H1 (cell line): ENCODE measurements around the gene SLC2A10. TPM values are rescaled to one million over a fixed set of nuclear protein-coding genes. Genes with fewer than 3 reads are reported as not detected.

Source experiments
- ASH2L ChIP-seq: fragments of 200-600, 300-600 bp; sonication (generic); IDR thresholded peaks from one replicate; pipeline ENCODE4 v1.7.1; 2017; ENCODE audit warnings: low read length
- BACH1 ChIP-seq: IDR thresholded peaks from 2 replicates; pipeline ENCODE4 v1.6.1; 2012; ENCODE audit warnings: low read length, improper control_type of control experiment
- CBX5 ChIP-seq: fragments of 300-800, 300-1000 bp; sonication (generic); IDR thresholded peaks from 2 replicates; pipeline ENCODE4 v1.7.1; 2016; ENCODE audit warnings: antibody characterized with exemption, low read length, low read depth
- CHD2 ChIP-seq: IDR thresholded peaks from 2 replicates; pipeline ENCODE4 v1.6.1; 2012; ENCODE audit warnings: low read length, improper control_type of control experiment
- POLR2AphosphoS5 ChIP-seq: IDR thresholded peaks from 2 replicates; pipeline ENCODE4 v1.6.1; 2011; ENCODE audit warnings: low read depth, low read length
- POU5F1 ChIP-seq: IDR thresholded peaks from 2 replicates; pipeline ENCODE4 v1.6.1; 2011; ENCODE audit warnings: low read depth, mild to moderate bottlenecking, low read length, moderate library complexity
- SIRT6 ChIP-seq: IDR thresholded peaks from one replicate; pipeline ENCODE4 v1.7.1; 2012; ENCODE audit warnings: low read length, inconsistent platforms
- SP4 ChIP-seq: IDR thresholded peaks from 2 replicates; pipeline ENCODE4 v1.6.1; 2012; ENCODE audit warnings: low read length, inconsistent platforms
- polyA plus RNA-seq, 7 experiments: library from polyadenylated mRNA; depleted of rRNA in 3 of 7; stranded (reverse) in 5 of 7; unstranded in 2 of 7; fragments of >200 nt in 5 of 7; fragments of 200-250 nt in 2 of 7; gene quantifications; 1 replicate in 5 of 7; 2 replicates in 1 of 7; 4 replicates in 1 of 7; pipeline versions ENCODE4 v1.2.1 to v1.2.3, GENCODE V29; 2011 to 2013; ENCODE audit warnings: missing spikeins in 2 of 7, mixed read lengths in 2 of 7
- total RNA-seq: library from RNA; stranded (reverse); fragmentation: NEBNext Ultra II Directional; extraction: Animal tissue kit (Norgen Biotek cat#: 25700); gene quantifications from 2 replicates; pipeline ENCODE4 v1.2.1, GENCODE V29; 2021
- TF ChIP-seq, protein P1 (sequence below): fragments of 300-600 bp; sonication (generic); IDR thresholded peaks from 2 replicates; pipeline ENCODE4 v1.7.1; 2012; ENCODE audit warnings: low read length, moderate library complexity, mild to moderate bottlenecking, inconsistent platforms; ENCODE audit not compliant: insufficient replicate concordance
- TF ChIP-seq, protein P2 (sequence below): IDR thresholded peaks from 2 replicates; pipeline ENCODE4 v1.6.1; 2012; ENCODE audit warnings: low read length, inconsistent platforms

The SLC2A10 gene
- total and polyA plus RNA-seq, 2 of the 8 experiments (the other 6 are each of a cell fraction or from before 2014, with no cell fraction given), result 9.0 to 9.7 TPM

DNA sequence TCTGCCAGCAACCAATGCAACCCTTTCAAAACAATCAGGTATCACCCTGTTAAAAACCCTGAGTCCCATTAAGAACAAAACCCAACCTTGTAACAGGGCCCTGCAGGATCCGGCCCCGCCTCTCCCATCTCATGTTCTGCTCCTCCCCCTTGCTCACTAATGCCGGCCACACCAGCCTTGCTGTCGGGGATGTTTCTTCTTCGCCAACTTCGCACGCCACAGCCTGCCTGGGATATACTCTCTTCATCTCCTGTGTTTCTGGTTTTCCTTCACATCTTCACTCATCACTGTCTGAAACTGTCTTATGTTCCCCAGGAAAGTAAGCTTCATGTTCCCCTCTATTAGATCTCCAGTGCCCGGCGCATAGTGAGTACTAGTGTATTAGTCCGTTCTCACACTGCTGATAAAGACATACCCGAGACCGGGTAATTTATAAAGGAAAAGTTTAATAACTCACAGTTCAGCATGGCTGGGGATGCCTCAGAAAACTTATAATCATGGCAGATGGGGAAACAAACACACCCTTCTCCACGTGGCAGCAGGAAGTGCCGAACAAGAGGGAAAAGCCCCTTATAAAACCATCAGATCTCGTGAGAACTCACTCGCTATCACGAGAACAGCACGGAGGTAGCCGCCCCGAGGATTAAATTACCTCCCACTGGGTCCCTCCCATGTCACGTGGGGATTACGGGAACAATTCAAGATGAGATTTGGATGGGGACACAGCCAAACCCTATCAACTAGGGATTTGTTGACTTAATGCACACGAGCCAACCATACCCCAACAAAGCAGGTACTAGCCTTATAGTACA lies 25.3 kb upstream of the SLC2A10 start (continued):
- TF ChIP-seq, protein P1, sequence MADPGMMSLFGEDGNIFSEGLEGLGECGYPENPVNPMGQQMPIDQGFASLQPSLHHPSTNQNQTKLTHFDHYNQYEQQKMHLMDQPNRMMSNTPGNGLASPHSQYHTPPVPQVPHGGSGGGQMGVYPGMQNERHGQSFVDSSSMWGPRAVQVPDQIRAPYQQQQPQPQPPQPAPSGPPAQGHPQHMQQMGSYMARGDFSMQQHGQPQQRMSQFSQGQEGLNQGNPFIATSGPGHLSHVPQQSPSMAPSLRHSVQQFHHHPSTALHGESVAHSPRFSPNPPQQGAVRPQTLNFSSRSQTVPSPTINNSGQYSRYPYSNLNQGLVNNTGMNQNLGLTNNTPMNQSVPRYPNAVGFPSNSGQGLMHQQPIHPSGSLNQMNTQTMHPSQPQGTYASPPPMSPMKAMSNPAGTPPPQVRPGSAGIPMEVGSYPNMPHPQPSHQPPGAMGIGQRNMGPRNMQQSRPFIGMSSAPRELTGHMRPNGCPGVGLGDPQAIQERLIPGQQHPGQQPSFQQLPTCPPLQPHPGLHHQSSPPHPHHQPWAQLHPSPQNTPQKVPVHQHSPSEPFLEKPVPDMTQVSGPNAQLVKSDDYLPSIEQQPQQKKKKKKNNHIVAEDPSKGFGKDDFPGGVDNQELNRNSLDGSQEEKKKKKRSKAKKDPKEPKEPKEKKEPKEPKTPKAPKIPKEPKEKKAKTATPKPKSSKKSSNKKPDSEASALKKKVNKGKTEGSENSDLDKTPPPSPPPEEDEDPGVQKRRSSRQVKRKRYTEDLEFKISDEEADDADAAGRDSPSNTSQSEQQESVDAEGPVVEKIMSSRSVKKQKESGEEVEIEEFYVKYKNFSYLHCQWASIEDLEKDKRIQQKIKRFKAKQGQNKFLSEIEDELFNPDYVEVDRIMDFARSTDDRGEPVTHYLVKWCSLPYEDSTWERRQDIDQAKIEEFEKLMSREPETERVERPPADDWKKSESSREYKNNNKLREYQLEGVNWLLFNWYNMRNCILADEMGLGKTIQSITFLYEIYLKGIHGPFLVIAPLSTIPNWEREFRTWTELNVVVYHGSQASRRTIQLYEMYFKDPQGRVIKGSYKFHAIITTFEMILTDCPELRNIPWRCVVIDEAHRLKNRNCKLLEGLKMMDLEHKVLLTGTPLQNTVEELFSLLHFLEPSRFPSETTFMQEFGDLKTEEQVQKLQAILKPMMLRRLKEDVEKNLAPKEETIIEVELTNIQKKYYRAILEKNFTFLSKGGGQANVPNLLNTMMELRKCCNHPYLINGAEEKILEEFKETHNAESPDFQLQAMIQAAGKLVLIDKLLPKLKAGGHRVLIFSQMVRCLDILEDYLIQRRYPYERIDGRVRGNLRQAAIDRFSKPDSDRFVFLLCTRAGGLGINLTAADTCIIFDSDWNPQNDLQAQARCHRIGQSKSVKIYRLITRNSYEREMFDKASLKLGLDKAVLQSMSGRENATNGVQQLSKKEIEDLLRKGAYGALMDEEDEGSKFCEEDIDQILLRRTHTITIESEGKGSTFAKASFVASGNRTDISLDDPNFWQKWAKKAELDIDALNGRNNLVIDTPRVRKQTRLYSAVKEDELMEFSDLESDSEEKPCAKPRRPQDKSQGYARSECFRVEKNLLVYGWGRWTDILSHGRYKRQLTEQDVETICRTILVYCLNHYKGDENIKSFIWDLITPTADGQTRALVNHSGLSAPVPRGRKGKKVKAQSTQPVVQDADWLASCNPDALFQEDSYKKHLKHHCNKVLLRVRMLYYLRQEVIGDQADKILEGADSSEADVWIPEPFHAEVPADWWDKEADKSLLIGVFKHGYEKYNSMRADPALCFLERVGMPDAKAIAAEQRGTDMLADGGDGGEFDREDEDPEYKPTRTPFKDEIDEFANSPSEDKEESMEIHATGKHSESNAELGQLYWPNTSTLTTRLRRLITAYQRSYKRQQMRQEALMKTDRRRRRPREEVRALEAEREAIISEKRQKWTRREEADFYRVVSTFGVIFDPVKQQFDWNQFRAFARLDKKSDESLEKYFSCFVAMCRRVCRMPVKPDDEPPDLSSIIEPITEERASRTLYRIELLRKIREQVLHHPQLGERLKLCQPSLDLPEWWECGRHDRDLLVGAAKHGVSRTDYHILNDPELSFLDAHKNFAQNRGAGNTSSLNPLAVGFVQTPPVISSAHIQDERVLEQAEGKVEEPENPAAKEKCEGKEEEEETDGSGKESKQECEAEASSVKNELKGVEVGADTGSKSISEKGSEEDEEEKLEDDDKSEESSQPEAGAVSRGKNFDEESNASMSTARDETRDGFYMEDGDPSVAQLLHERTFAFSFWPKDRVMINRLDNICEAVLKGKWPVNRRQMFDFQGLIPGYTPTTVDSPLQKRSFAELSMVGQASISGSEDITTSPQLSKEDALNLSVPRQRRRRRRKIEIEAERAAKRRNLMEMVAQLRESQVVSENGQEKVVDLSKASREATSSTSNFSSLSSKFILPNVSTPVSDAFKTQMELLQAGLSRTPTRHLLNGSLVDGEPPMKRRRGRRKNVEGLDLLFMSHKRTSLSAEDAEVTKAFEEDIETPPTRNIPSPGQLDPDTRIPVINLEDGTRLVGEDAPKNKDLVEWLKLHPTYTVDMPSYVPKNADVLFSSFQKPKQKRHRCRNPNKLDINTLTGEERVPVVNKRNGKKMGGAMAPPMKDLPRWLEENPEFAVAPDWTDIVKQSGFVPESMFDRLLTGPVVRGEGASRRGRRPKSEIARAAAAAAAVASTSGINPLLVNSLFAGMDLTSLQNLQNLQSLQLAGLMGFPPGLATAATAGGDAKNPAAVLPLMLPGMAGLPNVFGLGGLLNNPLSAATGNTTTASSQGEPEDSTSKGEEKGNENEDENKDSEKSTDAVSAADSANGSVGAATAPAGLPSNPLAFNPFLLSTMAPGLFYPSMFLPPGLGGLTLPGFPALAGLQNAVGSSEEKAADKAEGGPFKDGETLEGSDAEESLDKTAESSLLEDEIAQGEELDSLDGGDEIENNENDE, result no peak
- TF ChIP-seq BACH1 (no peak), POU5F1 (no peak), CHD2 (peak; percentile 95), CBX5 (no peak), POLR2AphosphoS5 (peak; percentile 85), ASH2L (peak; percentile 67), SP4 (peak; percentile 75; the same call in 1 of the 2 replicates), SIRT6 (no peak)
- TF ChIP-seq, protein P2, sequence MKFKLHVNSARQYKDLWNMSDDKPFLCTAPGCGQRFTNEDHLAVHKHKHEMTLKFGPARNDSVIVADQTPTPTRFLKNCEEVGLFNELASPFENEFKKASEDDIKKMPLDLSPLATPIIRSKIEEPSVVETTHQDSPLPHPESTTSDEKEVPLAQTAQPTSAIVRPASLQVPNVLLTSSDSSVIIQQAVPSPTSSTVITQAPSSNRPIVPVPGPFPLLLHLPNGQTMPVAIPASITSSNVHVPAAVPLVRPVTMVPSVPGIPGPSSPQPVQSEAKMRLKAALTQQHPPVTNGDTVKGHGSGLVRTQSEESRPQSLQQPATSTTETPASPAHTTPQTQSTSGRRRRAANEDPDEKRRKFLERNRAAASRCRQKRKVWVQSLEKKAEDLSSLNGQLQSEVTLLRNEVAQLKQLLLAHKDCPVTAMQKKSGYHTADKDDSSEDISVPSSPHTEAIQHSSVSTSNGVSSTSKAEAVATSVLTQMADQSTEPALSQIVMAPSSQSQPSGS, result no peak
